ENCODE data around the gene DPAGT1.
"Not testable (repeated sequence)": the region's sequence is repeated elsewhere in the genome, so short reads cannot be mapped to it uniquely, and the experiment has no call there.

Gene DPAGT1

GRCh38 chr11:119093942-119094815 is 7.5 kb downstream of the DPAGT1 start:
- DNase-seq (ENCODE audit: low read depth), result peak; percentile 35

GRCh38 chr11:119092880-119093842 is 8.5 kb downstream of the DPAGT1 start:
- no peak for DNase-seq (ENCODE audit: low read depth)

GRCh38 chr11:119091966-119092879 is 9.4 kb downstream of the DPAGT1 start:
- DNase-seq (ENCODE audit: low read depth), result no peak

GRCh38 chr11:119091178-119091577 is 10.5 kb downstream of the DPAGT1 start:
- DNase-seq (ENCODE audit: low read depth), result no peak

GRCh38 chr11:119089319-119089718 is 12.3 kb downstream of the DPAGT1 start:
- DNase-seq (ENCODE audit: low read depth), result no peak

- DNase-seq (ENCODE audit: low read depth), result no peak
Measured at GRCh38 chr11:119088406-119088805, 13.2 kb downstream of the DPAGT1 start.

GRCh38 chr11:119087747-119088241 is 13.9 kb downstream of the DPAGT1 start:
- DNase-seq (ENCODE audit: low read depth), result no peak

- no peak for DNase-seq (ENCODE audit: low read depth)
Measured at GRCh38 chr11:119087123-119087522, 14.5 kb downstream of the DPAGT1 start.

GRCh38 chr11:119085437-119085847 is 16.2 kb downstream of the DPAGT1 start:
- DNase-seq (ENCODE audit: low read depth), result no peak

- DNase-seq (ENCODE audit: low read depth), result peak; percentile 91
Measured at GRCh38 chr11:119084663-119085436, 16.8 kb downstream of the DPAGT1 start, which contains the start of gene HMBS. TSS of gene HMBS (plus strand) at chr11:119084881. CDS start at chr11:119085034, 153 bp downstream.

- DNase-seq (ENCODE audit: low read depth), result no peak
Measured at GRCh38 chr11:119081682-119082260, 19.9 kb downstream of the DPAGT1 start.

- no peak for DNase-seq (ENCODE audit: low read depth)
Measured at GRCh38 chr11:119078675-119079420, 22.8 kb downstream of the DPAGT1 start.

GRCh38 chr11:119077839-119078238 is 23.8 kb downstream of the DPAGT1 start:
- no peak for DNase-seq (ENCODE audit: low read depth)

GRCh38 chr11:119067371-119068222 is 34.1 kb downstream of the DPAGT1 start, which contains the start of gene VPS11:
TSS of gene VPS11 (plus strand) at chr11:119067818. CDS start at chr11:119067824, 6 bp downstream.
- DNase-seq (ENCODE audit: low read depth), result peak; percentile 96

GRCh38 chr11:119065369-119065768 is 36.3 kb downstream of the DPAGT1 start:
- peak; percentile 39 for DNase-seq (ENCODE audit: low read depth)

- DNase-seq (ENCODE audit: low read depth), result no peak
Measured at GRCh38 chr11:119062779-119063178, 38.9 kb downstream of the DPAGT1 start.

GRCh38 chr11:119061256-119061655 is 40.4 kb downstream of the DPAGT1 start:
- no peak for DNase-seq (ENCODE audit: low read depth)

- DNase-seq (ENCODE audit: low read depth), result not testable (repeated sequence)
Measured at GRCh38 chr11:119059128-119059527, 42.5 kb downstream of the DPAGT1 start.
